ENCODE results near the gene SRBD1.

SRBD1 gene

DNA sequence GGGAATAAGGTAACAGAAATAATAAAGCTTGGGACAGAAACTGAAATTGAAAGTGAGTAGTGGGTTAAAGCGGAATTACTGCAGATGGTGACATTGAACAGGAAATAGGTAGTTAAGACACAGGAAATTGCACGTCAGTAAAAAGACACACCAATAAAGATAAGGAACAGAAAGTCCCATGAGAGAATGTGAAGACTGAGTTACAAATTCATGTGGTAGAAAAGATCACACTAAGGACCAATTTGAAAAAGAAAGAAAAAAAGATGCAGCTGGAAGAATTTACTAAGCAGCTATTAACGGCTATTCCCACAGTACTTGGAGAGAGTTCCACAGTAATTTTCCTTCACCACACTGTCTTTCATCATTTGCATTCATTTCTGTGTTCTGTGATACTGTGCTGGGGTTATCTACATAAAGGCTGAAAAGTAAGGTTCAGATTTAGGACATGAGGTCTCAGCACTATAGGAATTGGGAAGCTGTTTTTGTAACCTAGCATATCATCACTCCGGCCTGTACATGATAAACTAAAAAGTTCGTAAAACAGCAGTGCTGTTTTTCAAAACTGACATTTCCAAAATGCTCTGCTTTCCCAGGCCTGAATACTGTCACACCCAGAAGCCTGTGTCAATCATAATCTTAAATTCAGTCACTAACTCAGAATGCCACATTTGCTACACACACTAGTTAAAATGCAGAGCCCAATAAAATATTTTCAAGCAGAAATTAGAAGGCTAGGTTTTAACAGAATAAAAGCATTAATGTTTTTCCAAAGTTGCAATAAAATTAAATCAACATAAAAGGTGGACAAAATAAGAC is 42.9 kb downstream of the SRBD1 start:
- Histone ChIP-seq H3K9ac (ENCODE audit: low read length) (peak overlapping the region; percentile 59), H3K9me2 (replicated peaks; ENCODE audit: insufficient read depth, low read length) (no peaks in the 10 kb centered on the region), H3K79me2 (ENCODE audit: low read length) (peaks cover 25% of the 10 kb centered on the region), H3K4me1 (ENCODE audit: low read length) (peaks cover 16% of the 10 kb centered on the region), H3K27me3 (replicated peaks; ENCODE audit: insufficient read depth, low read length) (no peaks in the 10 kb centered on the region), H3K4me3 (ENCODE audit: low read length) (peak overlapping the region; percentile 55), H4K20me1 (ENCODE audit: insufficient read depth, low read length) (no peaks in the 10 kb centered on the region), H3K9me3 (replicated peaks; ENCODE audit: insufficient read depth, low read length) (no peaks in the 10 kb centered on the region), H2AFZ (ENCODE audit: low read length) (peak overlapping the region; percentile 39), H3K4me2 (ENCODE audit: low read depth, low read length) (peak overlapping the region; percentile 85), H3K36me3 (replicated peaks; ENCODE audit: insufficient read depth, low read length) (no peaks in the 10 kb centered on the region), H3K27ac (ENCODE audit: low read length) (peak overlapping the region; percentile 90), H3F3A (ENCODE audit: insufficient read depth, low read length) (peaks cover 15% of the 10 kb centered on the region)
- TF ChIP-seq EZH2phosphoT487 (IDR thresholded peaks at IDR 0.05; ENCODE audit: low read length): no peak
- TF ChIP-seq, protein P1, sequence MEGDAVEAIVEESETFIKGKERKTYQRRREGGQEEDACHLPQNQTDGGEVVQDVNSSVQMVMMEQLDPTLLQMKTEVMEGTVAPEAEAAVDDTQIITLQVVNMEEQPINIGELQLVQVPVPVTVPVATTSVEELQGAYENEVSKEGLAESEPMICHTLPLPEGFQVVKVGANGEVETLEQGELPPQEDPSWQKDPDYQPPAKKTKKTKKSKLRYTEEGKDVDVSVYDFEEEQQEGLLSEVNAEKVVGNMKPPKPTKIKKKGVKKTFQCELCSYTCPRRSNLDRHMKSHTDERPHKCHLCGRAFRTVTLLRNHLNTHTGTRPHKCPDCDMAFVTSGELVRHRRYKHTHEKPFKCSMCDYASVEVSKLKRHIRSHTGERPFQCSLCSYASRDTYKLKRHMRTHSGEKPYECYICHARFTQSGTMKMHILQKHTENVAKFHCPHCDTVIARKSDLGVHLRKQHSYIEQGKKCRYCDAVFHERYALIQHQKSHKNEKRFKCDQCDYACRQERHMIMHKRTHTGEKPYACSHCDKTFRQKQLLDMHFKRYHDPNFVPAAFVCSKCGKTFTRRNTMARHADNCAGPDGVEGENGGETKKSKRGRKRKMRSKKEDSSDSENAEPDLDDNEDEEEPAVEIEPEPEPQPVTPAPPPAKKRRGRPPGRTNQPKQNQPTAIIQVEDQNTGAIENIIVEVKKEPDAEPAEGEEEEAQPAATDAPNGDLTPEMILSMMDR (IDR thresholded peaks at IDR 0.05; ENCODE audit: low read length): no peak
- TF ChIP-seq EZH2 (optimal IDR thresholded peaks at IDR 0.05; ENCODE audit: low read depth, low read length): no peak
- peak; percentile 90 for DNase-seq

- Histone ChIP-seq H3K79me2 (ENCODE audit: low read length) (peaks cover 25% of the 10 kb centered on the region), H3K27me3 (replicated peaks; ENCODE audit: insufficient read depth, low read length) (no peaks in the 10 kb centered on the region), H3K4me1 (ENCODE audit: low read length) (peaks cover 16% of the 10 kb centered on the region), H4K20me1 (ENCODE audit: insufficient read depth, low read length) (no peaks in the 10 kb centered on the region), H3K9me3 (replicated peaks; ENCODE audit: insufficient read depth, low read length) (no peaks in the 10 kb centered on the region), H3K9me2 (replicated peaks; ENCODE audit: insufficient read depth, low read length) (no peaks in the 10 kb centered on the region), H3K4me2 (ENCODE audit: low read depth, low read length) (peak overlapping the region; percentile 85), H3K36me3 (replicated peaks; ENCODE audit: insufficient read depth, low read length) (no peaks in the 10 kb centered on the region), H3K4me3 (ENCODE audit: low read length) (peak overlapping the region; percentile 55), H2AFZ (ENCODE audit: low read length) (0 out of 2 replicates have a peak overlapping the region, but pooled peaks have one; percentile 16), H3K9ac (ENCODE audit: low read length) (peak overlapping the region; percentile 59; the same call in 1 of the 2 replicates), H3F3A (ENCODE audit: insufficient read depth, low read length) (peaks cover 15% of the 10 kb centered on the region), H3K27ac (ENCODE audit: low read length) (peak overlapping the region; percentile 90)
- TF ChIP-seq, protein P1 (IDR thresholded peaks at IDR 0.05; ENCODE audit: low read length): no peak
- TF ChIP-seq EZH2 (optimal IDR thresholded peaks at IDR 0.05; ENCODE audit: low read depth, low read length) (no peak), EZH2phosphoT487 (IDR thresholded peaks at IDR 0.05; ENCODE audit: low read length) (no peak)
- DNase-seq: no peak
These were observed 43.6 kb downstream of the SRBD1 start for GRCh38 chr2:45567288-45567963.

GRCh38 chr2:45559436-45559835 is 51.6 kb downstream of the SRBD1 start:
- no peak overlapping the region for H3K27ac ChIP-seq (ENCODE audit: low read length)
- no peaks in the 10 kb centered on the region for H3K9me2 ChIP-seq (replicated peaks; ENCODE audit: insufficient read depth, low read length)
- TF ChIP-seq, protein P1 (IDR thresholded peaks at IDR 0.05; ENCODE audit: low read length): no peak
- TF ChIP-seq EZH2phosphoT487 (IDR thresholded peaks at IDR 0.05; ENCODE audit: low read length): no peak
- TF ChIP-seq EZH2 (optimal IDR thresholded peaks at IDR 0.05; ENCODE audit: low read depth, low read length): no peak
- H3K79me2 ChIP-seq (ENCODE audit: low read length): no peaks in the 10 kb centered on the region; the same call in 1 of the 2 replicates
- no peak overlapping the region for H2AFZ ChIP-seq (ENCODE audit: low read length)
- H3K9me3 ChIP-seq (replicated peaks; ENCODE audit: insufficient read depth, low read length): no peaks in the 10 kb centered on the region
- H3K4me3 ChIP-seq (ENCODE audit: low read length): no peak overlapping the region
- 0 out of 2 replicates have a peak, but pooled peaks cover under 1% of the 10 kb centered on the region for H3F3A ChIP-seq (ENCODE audit: insufficient read depth, low read length)
- no peak for DNase-seq
- no peaks in the 10 kb centered on the region for H3K36me3 ChIP-seq (replicated peaks; ENCODE audit: insufficient read depth, low read length)
- no peak overlapping the region for H3K4me2 ChIP-seq (ENCODE audit: low read depth, low read length)
- H3K27me3 ChIP-seq (replicated peaks; ENCODE audit: insufficient read depth, low read length): no peaks in the 10 kb centered on the region
- H3K9ac ChIP-seq (ENCODE audit: low read length): no peak overlapping the region
- H4K20me1 ChIP-seq (ENCODE audit: insufficient read depth, low read length): no peaks in the 10 kb centered on the region
- peaks cover 9% of the 10 kb centered on the region for H3K4me1 ChIP-seq (ENCODE audit: low read length)

Data from MM.1S (cell line).